Measurements from ENCODE around the gene CACNB3.

Gene CACNB3

DNA sequence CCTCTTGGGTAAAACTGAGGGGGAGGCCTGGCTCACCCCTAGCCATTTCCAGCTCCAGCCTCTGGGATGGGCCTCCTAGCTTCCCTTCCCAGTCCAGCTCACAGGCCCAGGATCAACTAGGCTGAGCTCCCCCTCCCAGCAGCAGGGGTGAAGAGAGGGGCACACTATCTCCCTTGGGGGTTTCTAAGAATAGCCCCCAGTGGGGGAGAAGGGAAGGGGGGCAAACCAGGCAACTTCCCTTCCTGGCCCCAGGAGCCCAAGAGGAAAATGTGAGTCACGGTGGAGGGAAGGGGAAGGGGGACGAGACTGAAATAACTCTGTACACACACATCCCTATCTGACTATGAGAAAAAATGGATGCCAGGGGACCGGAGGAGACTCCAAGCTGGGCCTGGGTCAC is 38.4 kb upstream of the CACNB3 start:
- H3K9ac ChIP-seq (ENCODE audit: low read depth, low read length): no peak overlapping the region
- H3K36me3 ChIP-seq (ENCODE audit: insufficient read depth, low read depth, low read length): peaks cover 19% of the 10 kb centered on the region; the same call in 1 of the 2 replicates

DNA sequence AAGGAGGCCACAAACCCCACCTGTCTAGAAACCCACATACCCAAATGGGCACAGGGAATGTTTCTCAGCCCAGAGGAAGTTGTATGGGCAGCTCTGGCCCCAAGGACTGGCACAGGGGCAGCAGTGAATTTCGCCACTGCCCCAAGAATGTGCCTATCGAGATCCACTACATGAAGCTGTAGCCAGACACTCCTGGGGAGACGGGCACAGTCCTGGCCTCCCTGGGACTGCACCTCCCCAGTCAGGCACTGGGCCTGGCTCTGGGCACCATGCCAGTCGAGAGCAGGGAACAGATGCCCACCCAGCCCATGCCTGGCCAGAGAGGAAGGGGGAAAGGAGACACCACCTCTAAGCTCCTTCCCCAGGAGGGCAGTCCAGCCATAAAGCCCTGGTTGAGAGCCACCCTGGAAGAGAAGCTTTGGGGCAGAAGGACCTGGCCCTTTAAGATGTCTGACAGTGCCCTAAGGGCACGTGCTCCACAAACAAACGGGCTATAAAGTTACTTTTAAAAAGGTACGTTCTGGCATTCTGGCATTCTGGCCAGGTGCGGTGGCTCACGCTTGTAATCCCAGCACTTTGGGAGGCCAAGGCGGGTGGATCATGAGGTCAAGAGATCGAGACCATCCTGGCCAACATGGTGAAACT is 37.8 kb upstream of the CACNB3 start:
- Histone ChIP-seq H3K4me3 (ENCODE audit: low read length) (no peak overlapping the region), H3K4me1 (ENCODE audit: insufficient read depth, low read length) (peaks cover 11% of the 10 kb centered on the region; the same call in 1 of the 2 replicates), H3K9me3 (ENCODE audit: insufficient read depth, low read depth, low read length) (no peaks in the 10 kb centered on the region), H3K27ac (ENCODE audit: low read length) (no peak overlapping the region), H3K27me3 (ENCODE audit: insufficient read depth, low read length) (no peaks in the 10 kb centered on the region), H3K36me3 (ENCODE audit: insufficient read depth, low read depth, low read length) (peaks cover 12% of the 10 kb centered on the region; the same call in 1 of the 2 replicates), H3K9ac (ENCODE audit: low read depth, low read length) (no peak overlapping the region)

More for the DNA sequence above, 38.4 kb upstream of the CACNB3 start:
- Histone ChIP-seq H3K27me3 (ENCODE audit: insufficient read depth, low read length) (no peaks in the 10 kb centered on the region), H3K4me1 (ENCODE audit: insufficient read depth, low read length) (peaks cover 11% of the 10 kb centered on the region; the same call in 1 of the 2 replicates), H3K27ac (ENCODE audit: low read length) (no peak overlapping the region), H3K9me3 (ENCODE audit: insufficient read depth, low read depth, low read length) (no peaks in the 10 kb centered on the region), H3K4me3 (ENCODE audit: low read length) (no peak overlapping the region)

DNA sequence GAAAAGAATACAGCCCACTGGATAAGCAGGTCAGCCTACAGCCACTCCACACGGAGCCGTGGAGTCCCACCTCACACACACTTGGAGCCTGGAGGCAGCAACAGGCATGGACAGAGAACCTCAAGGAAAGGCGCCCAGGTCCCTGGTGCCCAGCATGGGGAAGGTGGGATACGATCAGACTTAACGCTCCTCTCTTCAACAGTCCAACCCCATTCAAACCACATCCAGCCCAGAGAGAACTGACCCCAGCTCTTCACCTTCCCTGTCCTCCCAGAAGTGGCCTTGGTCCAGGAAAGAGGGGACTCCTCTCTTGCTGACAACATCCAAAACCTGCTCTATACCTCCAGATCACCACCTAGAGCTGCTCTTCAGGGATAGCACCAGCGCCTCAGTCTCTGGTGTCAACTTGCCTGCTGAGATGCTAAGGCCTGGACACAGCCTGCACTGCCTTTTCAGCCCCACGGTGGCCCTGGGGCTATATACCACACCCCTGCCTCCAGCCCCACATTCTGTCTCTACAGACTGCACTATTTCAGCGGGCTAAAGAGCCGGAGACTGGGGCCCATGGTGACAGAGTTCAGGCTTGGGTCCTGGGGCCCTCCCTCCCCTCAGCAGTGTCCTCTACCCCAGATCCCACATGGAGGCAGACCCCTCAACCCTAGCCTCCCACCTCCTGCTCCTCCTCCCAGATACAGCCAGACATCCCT is 36.4 kb upstream of the CACNB3 start:
- H3K27ac ChIP-seq (ENCODE audit: low read length): no peak overlapping the region
- no peak overlapping the region for H3K4me3 ChIP-seq (ENCODE audit: low read length)
- no peaks in the 10 kb centered on the region for H3K27me3 ChIP-seq (ENCODE audit: insufficient read depth, low read length)
- peaks cover 10% of the 10 kb centered on the region; the same call in 1 of the 2 replicates for H3K4me1 ChIP-seq (ENCODE audit: insufficient read depth, low read length)
- H3K36me3 ChIP-seq (ENCODE audit: insufficient read depth, low read depth, low read length): no peaks in the 10 kb centered on the region
- H3K9me3 ChIP-seq (ENCODE audit: insufficient read depth, low read depth, low read length): no peaks in the 10 kb centered on the region
- no peak overlapping the region for H3K9ac ChIP-seq (ENCODE audit: low read depth, low read length)

DNA sequence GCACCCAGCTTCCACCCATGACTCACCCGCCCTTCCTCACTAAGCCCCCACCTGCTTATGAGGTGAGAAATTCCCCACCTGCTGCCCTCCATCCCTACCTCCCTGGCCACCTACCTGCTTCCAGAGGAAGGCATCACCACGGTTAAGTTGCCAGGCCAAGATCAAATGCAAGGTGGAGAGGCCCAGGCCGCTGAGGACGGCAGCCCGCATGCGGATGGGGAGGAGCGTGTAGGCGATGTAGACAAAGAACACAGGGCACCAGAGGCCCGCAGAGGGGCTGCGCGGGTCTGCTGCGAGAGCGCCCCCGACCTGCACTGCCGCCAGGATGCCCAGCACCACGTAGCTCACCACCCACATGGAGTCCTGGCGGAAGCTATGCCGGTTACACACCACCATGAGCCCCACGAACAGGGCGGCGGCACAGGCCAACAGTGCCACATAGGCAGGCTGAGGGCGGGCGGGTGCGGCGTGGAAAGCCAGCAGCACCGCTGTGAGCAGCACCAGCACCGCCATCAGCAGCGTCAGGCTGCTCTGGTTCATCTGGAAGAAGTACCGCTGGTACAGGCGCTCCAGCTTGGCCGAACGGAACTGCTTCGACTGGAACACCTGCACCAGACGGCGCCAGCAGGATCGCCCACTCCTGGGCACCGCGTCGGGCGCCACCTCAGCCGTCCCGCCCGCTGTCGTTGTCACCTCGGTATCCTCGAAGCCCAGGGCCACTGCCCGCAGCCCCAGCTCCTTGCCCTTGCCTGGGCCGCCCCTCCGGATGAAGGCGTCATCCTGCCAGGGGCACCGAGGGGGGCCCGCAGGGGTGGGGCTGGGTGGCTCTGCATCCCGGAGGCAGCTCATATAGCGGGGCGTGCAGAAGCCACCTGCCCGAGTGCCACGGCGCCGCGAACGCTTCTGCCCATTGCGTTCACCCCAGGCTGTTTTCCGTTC is 35.6 kb upstream of the CACNB3 start:
- H3K27ac ChIP-seq (ENCODE audit: low read length): no peak overlapping the region
- peaks cover 6% of the 10 kb centered on the region; the same call in 1 of the 2 replicates for H3K4me1 ChIP-seq (ENCODE audit: insufficient read depth, low read length)
- no peak overlapping the region for H3K9ac ChIP-seq (ENCODE audit: low read depth, low read length)
- H3K27me3 ChIP-seq (ENCODE audit: insufficient read depth, low read length): peaks cover 5% of the 10 kb centered on the region; the same call in 1 of the 2 replicates
- H3K9me3 ChIP-seq (ENCODE audit: insufficient read depth, low read depth, low read length): no peaks in the 10 kb centered on the region
- no peak overlapping the region for H3K4me3 ChIP-seq (ENCODE audit: low read length)
- no peaks in the 10 kb centered on the region for H3K36me3 ChIP-seq (ENCODE audit: insufficient read depth, low read depth, low read length)

DNA sequence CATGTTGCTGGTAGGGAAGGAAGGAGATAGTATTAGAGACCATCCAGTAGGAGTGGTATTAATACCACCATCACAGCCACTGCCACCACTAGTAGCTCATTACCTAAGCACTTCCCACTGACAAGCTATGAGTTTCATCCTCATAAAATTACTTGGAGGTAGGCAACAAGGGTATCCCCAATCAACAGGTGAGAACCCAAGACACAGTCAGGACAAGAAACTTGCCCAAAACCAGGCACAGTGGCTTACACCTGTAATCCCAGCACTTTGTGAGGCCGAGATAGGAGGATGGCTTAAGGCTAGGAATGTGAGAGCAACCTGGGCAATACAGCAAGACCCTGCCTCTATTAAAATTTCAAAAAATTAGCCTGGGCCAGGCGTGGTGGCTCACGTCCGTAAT is 34.9 kb upstream of the CACNB3 start:
- Histone ChIP-seq H3K27ac (ENCODE audit: low read length) (no peak overlapping the region), H3K4me3 (ENCODE audit: low read length) (no peak overlapping the region), H3K9me3 (ENCODE audit: insufficient read depth, low read depth, low read length) (no peaks in the 10 kb centered on the region)

DNA sequence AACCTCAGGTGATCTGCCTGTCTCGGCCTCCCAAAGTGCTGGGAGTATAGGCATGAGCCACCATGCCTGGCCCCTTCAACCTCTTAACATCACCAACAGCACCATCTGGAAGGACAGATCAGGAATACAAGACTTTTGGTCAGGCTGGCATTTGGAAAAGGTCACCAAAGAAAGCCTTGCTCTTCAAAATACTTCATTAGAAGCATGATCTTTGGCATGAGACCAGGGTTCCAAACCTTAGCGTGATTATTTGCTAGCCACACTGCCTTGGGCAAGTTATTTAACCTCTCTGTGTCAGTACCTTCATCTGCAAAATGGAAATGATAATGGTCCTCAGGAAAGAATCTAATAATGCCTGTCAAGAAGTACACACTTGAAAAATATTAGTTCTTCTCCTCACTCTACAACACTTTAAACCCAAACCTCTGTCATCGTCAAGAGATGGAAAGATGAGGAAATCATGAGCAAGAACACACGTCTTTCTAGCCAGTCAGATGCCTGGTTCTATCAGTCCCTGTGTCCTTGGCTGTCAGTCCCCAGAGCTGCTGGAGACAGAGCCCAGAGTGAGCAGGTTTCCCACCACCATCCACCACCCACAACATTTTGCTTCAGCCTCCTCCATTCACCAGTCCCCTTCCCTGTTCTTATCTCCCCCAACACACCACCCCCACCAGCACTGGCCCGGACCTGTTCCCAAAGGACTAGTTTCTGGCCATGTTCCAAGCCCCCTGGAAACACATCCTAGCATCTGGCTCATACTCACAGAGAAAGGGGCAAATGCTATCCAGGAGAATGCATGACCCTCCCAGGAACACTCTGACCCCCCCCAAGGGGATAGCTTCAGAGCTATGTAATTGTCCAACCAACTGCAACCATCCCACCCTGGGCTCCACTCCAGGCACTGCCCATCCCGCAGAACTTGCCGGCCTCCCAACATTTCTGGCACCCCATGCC is 31.4 kb upstream of the CACNB3 start:
- H3K4me3 ChIP-seq (ENCODE audit: low read length): peak overlapping the region; percentile 85; the same call in 1 of the 2 replicates
- H3K9me3 ChIP-seq (ENCODE audit: insufficient read depth, low read depth, low read length): no peaks in the 10 kb centered on the region
- peaks cover 11% of the 10 kb centered on the region; the same call in 1 of the 2 replicates for H3K27me3 ChIP-seq (ENCODE audit: insufficient read depth, low read length)
- H3K36me3 ChIP-seq (ENCODE audit: insufficient read depth, low read depth, low read length): no peaks in the 10 kb centered on the region
- peaks cover 11% of the 10 kb centered on the region; the same call in 1 of the 2 replicates for H3K4me1 ChIP-seq (ENCODE audit: insufficient read depth, low read length)
- H3K9ac ChIP-seq (ENCODE audit: low read depth, low read length): no peak overlapping the region
- no peak overlapping the region for H3K27ac ChIP-seq (ENCODE audit: low read length)

More for the DNA sequence above, 34.9 kb upstream of the CACNB3 start:
- H3K27me3 ChIP-seq (ENCODE audit: insufficient read depth, low read length): peaks cover 11% of the 10 kb centered on the region; the same call in 1 of the 2 replicates
- peaks cover 9% of the 10 kb centered on the region; the same call in 1 of the 2 replicates for H3K4me1 ChIP-seq (ENCODE audit: insufficient read depth, low read length)
- H3K9ac ChIP-seq (ENCODE audit: low read depth, low read length): no peak overlapping the region
- no peaks in the 10 kb centered on the region for H3K36me3 ChIP-seq (ENCODE audit: insufficient read depth, low read depth, low read length)

DNA sequence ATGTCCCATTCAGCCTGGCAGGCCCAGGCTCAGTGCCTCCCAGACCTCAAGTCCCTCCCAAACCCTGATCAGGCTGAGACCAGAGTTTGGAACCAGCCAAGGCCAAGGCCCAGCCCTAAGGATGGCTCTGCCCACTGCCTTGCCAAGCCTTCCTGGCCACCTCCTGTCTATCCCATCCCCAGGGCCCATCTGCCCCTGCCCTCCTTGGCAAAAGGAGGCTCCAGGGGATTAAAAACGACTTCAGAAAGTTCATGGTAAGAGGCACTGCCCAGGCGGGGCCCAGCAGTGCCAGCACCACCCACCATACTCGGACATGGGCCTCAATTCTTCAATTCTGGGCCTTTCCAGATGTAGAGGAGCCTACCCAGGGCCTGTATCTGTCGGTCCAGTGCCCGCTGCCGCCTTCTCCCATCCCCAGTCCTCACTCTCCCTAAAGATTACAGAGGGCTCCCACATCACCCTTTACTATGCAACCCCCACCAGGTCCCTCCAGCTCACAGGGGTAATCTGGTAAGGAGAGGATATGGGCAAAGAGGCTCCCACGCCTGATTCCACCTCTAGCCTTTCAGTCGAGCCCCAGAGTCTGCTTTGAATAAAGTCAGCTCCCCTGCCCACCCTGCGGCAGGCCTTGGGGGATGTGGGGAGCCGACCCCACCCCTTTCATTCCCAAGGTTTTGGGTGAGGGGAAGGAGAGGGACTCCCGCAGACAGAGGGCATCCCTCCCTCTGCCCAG is 30.3 kb upstream of the CACNB3 start:
- H3K9me3 ChIP-seq (ENCODE audit: insufficient read depth, low read depth, low read length): no peaks in the 10 kb centered on the region
- H3K4me1 ChIP-seq (ENCODE audit: insufficient read depth, low read length): peaks cover 11% of the 10 kb centered on the region; the same call in 1 of the 2 replicates
- H3K27ac ChIP-seq (ENCODE audit: low read length): no peak overlapping the region
- H3K9ac ChIP-seq (ENCODE audit: low read depth, low read length): peak overlapping the region; percentile 75; the same call in 1 of the 2 replicates
- H3K4me3 ChIP-seq (ENCODE audit: low read length): peak overlapping the region; percentile 85
- no peaks in the 10 kb centered on the region for H3K36me3 ChIP-seq (ENCODE audit: insufficient read depth, low read depth, low read length)
- peaks cover 11% of the 10 kb centered on the region; the same call in 1 of the 2 replicates for H3K27me3 ChIP-seq (ENCODE audit: insufficient read depth, low read length)

DNA sequence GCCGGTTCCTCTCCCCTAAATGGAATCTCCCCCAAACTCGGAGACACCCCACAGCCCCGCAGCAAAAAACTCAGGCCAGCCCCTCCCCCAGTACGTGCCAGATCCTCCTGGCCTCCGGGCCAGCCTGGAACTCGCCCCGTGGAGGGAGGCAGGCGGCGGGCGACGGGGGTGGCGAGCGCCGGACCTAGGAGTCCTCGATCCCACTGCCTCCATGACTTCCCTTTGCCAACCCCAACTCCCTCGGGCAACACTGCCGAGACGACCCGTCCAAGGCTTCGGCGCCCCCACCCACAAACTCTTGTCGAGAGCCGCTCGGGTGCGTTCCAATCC is 29.8 kb upstream of the CACNB3 start:
- peak overlapping the region; percentile 75; the same call in 1 of the 2 replicates for H3K9ac ChIP-seq (ENCODE audit: low read depth, low read length)
- peak overlapping the region; percentile 85 for H3K4me3 ChIP-seq (ENCODE audit: low read length)
- H3K9me3 ChIP-seq (ENCODE audit: insufficient read depth, low read depth, low read length): no peaks in the 10 kb centered on the region
- peaks cover 11% of the 10 kb centered on the region; the same call in 1 of the 2 replicates for H3K4me1 ChIP-seq (ENCODE audit: insufficient read depth, low read length)
- H3K36me3 ChIP-seq (ENCODE audit: insufficient read depth, low read depth, low read length): no peaks in the 10 kb centered on the region
- no peak overlapping the region for H3K27ac ChIP-seq (ENCODE audit: low read length)
- H3K27me3 ChIP-seq (ENCODE audit: insufficient read depth, low read length): peaks cover 11% of the 10 kb centered on the region; the same call in 1 of the 2 replicates

DNA sequence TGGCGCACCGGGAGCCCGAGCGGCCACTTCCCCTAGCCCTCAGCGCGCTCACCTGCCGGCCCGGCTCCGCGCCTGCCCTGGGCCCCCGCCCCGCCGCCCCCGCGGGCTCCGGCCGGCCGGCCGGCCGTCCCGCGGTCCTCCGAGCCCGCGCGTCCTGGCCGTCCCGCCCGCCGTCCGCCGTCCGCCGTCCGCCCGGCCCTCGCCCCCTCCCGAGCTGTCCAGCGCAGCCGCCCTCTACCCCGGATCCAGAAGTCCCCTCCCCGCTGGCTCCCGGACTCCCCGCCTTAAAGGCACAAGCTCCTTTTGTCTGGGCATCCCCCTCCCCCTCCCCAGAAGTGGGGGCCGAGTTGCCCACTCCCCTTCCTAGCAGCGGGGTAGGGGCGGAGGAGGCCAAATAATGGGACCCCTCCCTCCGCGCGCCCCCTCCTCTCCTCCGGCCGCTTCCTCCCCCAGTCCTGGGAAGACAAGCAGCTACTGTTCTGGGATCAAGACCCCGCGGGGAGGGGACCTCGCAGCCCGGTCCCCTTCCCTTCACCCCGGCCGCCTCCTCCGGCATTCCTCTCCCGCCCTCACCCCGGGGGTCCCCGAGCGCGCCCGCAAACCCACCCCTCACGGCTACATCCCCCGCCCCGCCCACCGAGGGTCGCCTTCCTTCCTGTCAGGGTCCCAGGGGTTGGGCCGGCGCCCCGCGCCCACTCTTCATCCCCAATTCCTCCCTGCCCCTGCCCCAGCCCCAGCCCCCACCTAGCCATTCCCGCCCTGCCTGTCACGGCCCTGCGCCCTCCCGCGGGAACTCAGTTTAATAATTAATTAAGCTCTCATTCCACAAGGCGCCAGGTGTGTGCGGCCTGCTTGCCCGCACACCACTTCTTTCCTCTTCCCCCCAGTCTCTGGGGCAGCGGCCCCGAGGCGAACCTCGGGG is 29.2 kb upstream of the CACNB3 start, which contains the start of gene ADCY6:
ADCY6 (minus strand) TSS at position 236 of the 922 bp plus-strand sequence. CDS start 5,655 bp downstream, outside the sequence.
- no peaks in the 10 kb centered on the region for H3K36me3 ChIP-seq (ENCODE audit: insufficient read depth, low read depth, low read length)
- H3K9me3 ChIP-seq (ENCODE audit: insufficient read depth, low read depth, low read length): no peaks in the 10 kb centered on the region
- H3K4me3 ChIP-seq (ENCODE audit: low read length): peak within 1 kb of the TSS; percentile 85
- H3K9ac ChIP-seq (ENCODE audit: low read depth, low read length): peak within 1 kb of the TSS; percentile 75; the same call in 1 of the 2 replicates
- H3K27ac ChIP-seq (ENCODE audit: low read length): no peak within 1 kb of the TSS
- H3K27me3 ChIP-seq (ENCODE audit: insufficient read depth, low read length): peaks cover 11% of the 10 kb centered on the region; the same call in 1 of the 2 replicates
- peaks cover 11% of the 10 kb centered on the region; the same call in 1 of the 2 replicates for H3K4me1 ChIP-seq (ENCODE audit: insufficient read depth, low read length)

Measured in iPS-20b (cell line).